HEK293 (cell line): ENCODE results near the gene ERBB4.

Source experiments
- CTCF ChIA-PET: fragments of 350-600 bp; formaldehyde crosslinking; extraction: SDS; loops from one replicate; lab custom pipeline; 2021; ENCODE audit warnings: antibody characterized with exemption; lab: Yijun Ruan, JAX
- POLR2A ChIA-PET: fragments of 300-600 bp; formaldehyde crosslinking; extraction: SDS; loops from one replicate; lab custom pipeline; 2020; ENCODE audit warnings: antibody characterized with exemption, inconsistent platforms; lab: Yijun Ruan, JAX
- H3K27ac ChIP-seq: fragments of 200-500 bp; sonication (Bioruptor generic); 2 replicates; pipeline ENCODE4 v1.5.1; 2014; ENCODE audit warnings: low read depth, low read length, control low read depth, inconsistent platforms; ENCODE audit errors: extremely low read depth
- H3K36me3 ChIP-seq, 2 experiments: fragments of 200-500 bp in 1 of 2; sonication (Bioruptor generic) in 1 of 2; 1 replicate in 1 of 2; 2 replicates in 1 of 2; pipeline ENCODE4 v1.5.1; 2014 to 2017; ENCODE audit warnings: inconsistent platforms in 2 of 2, low read length in 2 of 2; ENCODE audit not compliant: control insufficient read depth in 2 of 2, insufficient read depth in 1 of 2
- H3K4me1 ChIP-seq: fragments of 200-500 bp; sonication (Bioruptor generic); 2 replicates; pipeline ENCODE4 v1.5.1; 2014; ENCODE audit warnings: mild to moderate bottlenecking, low read length, inconsistent platforms; ENCODE audit not compliant: control insufficient read depth, insufficient read depth
- H3K4me3 ChIP-seq: 2 replicates; pipeline ENCODE4 v1.5.1; 2011; ENCODE audit warnings: low read depth, mild to moderate bottlenecking, control low read depth, low read length, moderate library complexity
- H3K9me3 ChIP-seq: fragments of 200-500 bp; sonication (Bioruptor generic); 2 replicates; pipeline ENCODE4 v1.5.1; 2014; ENCODE audit warnings: low read depth, low read length, inconsistent platforms; ENCODE audit not compliant: control insufficient read depth, insufficient read depth
- PRDM4 ChIP-seq: fragments of 450-650 bp; formaldehyde crosslinking; IDR thresholded peaks from 2 replicates; pipeline ENCODE4 v1.5.1; 2017; ENCODE audit warnings: missing biosample characterization, missing genetic modification characterization
- ZBTB1 ChIP-seq: fragments of 450-650 bp; formaldehyde crosslinking; IDR thresholded peaks from 2 replicates; pipeline ENCODE4 v1.5.1; 2016; ENCODE audit warnings: missing biosample characterization, missing genetic modification characterization
- ZEB2 ChIP-seq: fragments of 450-650 bp; formaldehyde crosslinking; IDR thresholded peaks from 2 replicates; pipeline ENCODE4 v1.5.1; 2016; ENCODE audit warnings: missing biosample characterization, missing genetic modification characterization
- ZIC2 ChIP-seq: fragments of 450-650 bp; formaldehyde crosslinking; IDR thresholded peaks from 2 replicates; pipeline ENCODE4 v1.5.1; 2016; ENCODE audit warnings: missing biosample characterization, missing genetic modification characterization
- ZNF121 ChIP-seq: fragments of 450-650 bp; formaldehyde crosslinking; IDR thresholded peaks from 2 replicates; pipeline ENCODE4 v1.5.1; 2016; ENCODE audit warnings: missing biosample characterization, missing genetic modification characterization
- ZNF24 ChIP-seq: fragments of 450-650 bp; formaldehyde crosslinking; IDR thresholded peaks from 2 replicates; pipeline ENCODE4 v1.5.1; 2016; ENCODE audit warnings: missing biosample characterization, missing genetic modification characterization
- ZNF544 ChIP-seq: fragments of 450-650 bp; formaldehyde crosslinking; IDR thresholded peaks from 2 replicates; pipeline ENCODE4 v1.5.0; 2017; ENCODE audit warnings: missing biosample characterization, missing genetic modification characterization
- ZNF548 ChIP-seq: fragments of 450-650 bp; formaldehyde crosslinking; IDR thresholded peaks from 2 replicates; pipeline ENCODE4 v1.5.1; 2016; ENCODE audit warnings: missing biosample characterization, missing genetic modification characterization
- ZNF549 ChIP-seq: fragments of 450-650 bp; IDR thresholded peaks from 2 replicates; pipeline ENCODE4 v1.5.1; 2018; ENCODE audit warnings: missing biosample characterization, missing genetic modification characterization, mild to moderate bottlenecking, inconsistent platforms, moderate library complexity
- ZSCAN30 ChIP-seq: fragments of 450-650 bp; IDR thresholded peaks from 2 replicates; pipeline ENCODE4 v1.5.1; 2018; ENCODE audit warnings: missing biosample characterization, mild to moderate bottlenecking, missing genetic modification characterization, moderate library complexity
- TF ChIP-seq, protein P1 (sequence below): sonication (generic); formaldehyde crosslinking; IDR thresholded peaks from 2 replicates; pipeline ENCODE4 v1.8.1; 2022; ENCODE audit warnings: mild to moderate bottlenecking, moderate library complexity, missing genetic modification reagents
- TF ChIP-seq, protein P2 (sequence below): fragments of 450-650 bp; formaldehyde crosslinking; IDR thresholded peaks from 2 replicates; pipeline ENCODE4 v1.5.1; 2016; ENCODE audit warnings: missing biosample characterization, missing genetic modification characterization, low read depth
- TF ChIP-seq, protein P3 (sequence below): fragments of 450-650 bp; formaldehyde crosslinking; conservative IDR thresholded peaks from 2 replicates; pipeline ENCODE4 v1.5.1; 2016; ENCODE audit warnings: low read depth, missing biosample characterization, missing genetic modification characterization

The ERBB4 gene

GRCh38 chr2:211514049-211514448 lies 1024.6 kb downstream of the ERBB4 start:
- CTCF ChIA-PET = no interaction called here
- TF ChIP-seq, protein P1, sequence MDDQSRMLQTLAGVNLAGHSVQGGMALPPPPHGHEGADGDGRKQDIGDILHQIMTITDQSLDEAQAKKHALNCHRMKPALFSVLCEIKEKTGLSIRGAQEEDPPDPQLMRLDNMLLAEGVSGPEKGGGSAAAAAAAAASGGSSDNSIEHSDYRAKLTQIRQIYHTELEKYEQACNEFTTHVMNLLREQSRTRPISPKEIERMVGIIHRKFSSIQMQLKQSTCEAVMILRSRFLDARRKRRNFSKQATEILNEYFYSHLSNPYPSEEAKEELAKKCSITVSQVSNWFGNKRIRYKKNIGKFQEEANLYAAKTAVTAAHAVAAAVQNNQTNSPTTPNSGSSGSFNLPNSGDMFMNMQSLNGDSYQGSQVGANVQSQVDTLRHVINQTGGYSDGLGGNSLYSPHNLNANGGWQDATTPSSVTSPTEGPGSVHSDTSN = no peak
- Histone ChIP-seq H3K4me1 (no peaks in the 10 kb centered on the region), H3K4me3 (no peak overlapping the region), H3K27ac (no peak overlapping the region), H3K9me3 (no peaks in the 10 kb centered on the region), H3K36me3 (no peaks in the 10 kb centered on the region)
- POLR2A ChIA-PET = no interaction called here

DNA sequence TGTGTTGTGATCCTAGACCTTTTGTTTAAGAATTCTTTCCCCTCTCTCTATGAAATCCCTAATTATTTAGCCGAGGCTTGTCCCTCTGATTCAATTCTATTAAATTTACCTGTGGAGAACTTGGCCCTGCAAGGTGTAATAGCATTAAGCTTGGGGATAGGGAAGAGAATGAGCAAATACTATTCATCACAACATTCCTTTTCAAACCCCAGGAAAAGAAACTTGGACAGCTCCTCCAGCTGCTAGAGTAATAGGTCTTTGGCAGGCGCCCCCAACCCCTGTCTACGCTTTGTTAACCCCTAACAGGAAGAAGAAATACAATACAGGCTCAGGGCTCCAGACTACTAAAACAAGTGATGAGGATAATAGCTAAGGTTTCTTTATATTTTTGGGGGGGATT lies 1025.2 kb downstream of the ERBB4 start:
- Histone ChIP-seq H3K9me3 (no peaks in the 10 kb centered on the region), H3K4me1 (no peaks in the 10 kb centered on the region), H3K27ac (no peak overlapping the region), H3K4me3 (no peak overlapping the region), H3K36me3 (no peaks in the 10 kb centered on the region)
- POLR2A ChIA-PET = no interaction called here
- TF ChIP-seq ZNF549 (tag by site-specific recombination) (no peak), ZNF548 (tag by site-specific recombination) (no peak), ZNF24 (tag by site-specific recombination) (no peak), ZEB2 (no peak), PRDM4 (tag by site-specific recombination) (no peak), ZIC2 (no peak), ZNF121 (tag by site-specific recombination) (no peak), ZBTB1 (tag by site-specific recombination) (no peak)
- TF ChIP-seq, protein P2, sequence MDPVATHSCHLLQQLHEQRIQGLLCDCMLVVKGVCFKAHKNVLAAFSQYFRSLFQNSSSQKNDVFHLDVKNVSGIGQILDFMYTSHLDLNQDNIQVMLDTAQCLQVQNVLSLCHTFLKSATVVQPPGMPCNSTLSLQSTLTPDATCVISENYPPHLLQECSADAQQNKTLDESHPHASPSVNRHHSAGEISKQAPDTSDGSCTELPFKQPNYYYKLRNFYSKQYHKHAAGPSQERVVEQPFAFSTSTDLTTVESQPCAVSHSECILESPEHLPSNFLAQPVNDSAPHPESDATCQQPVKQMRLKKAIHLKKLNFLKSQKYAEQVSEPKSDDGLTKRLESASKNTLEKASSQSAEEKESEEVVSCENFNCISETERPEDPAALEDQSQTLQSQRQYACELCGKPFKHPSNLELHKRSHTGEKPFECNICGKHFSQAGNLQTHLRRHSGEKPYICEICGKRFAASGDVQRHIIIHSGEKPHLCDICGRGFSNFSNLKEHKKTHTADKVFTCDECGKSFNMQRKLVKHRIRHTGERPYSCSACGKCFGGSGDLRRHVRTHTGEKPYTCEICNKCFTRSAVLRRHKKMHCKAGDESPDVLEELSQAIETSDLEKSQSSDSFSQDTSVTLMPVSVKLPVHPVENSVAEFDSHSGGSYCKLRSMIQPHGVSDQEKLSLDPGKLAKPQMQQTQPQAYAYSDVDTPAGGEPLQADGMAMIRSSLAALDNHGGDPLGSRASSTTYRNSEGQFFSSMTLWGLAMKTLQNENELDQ = no peak
- TF ChIP-seq, protein P3, sequence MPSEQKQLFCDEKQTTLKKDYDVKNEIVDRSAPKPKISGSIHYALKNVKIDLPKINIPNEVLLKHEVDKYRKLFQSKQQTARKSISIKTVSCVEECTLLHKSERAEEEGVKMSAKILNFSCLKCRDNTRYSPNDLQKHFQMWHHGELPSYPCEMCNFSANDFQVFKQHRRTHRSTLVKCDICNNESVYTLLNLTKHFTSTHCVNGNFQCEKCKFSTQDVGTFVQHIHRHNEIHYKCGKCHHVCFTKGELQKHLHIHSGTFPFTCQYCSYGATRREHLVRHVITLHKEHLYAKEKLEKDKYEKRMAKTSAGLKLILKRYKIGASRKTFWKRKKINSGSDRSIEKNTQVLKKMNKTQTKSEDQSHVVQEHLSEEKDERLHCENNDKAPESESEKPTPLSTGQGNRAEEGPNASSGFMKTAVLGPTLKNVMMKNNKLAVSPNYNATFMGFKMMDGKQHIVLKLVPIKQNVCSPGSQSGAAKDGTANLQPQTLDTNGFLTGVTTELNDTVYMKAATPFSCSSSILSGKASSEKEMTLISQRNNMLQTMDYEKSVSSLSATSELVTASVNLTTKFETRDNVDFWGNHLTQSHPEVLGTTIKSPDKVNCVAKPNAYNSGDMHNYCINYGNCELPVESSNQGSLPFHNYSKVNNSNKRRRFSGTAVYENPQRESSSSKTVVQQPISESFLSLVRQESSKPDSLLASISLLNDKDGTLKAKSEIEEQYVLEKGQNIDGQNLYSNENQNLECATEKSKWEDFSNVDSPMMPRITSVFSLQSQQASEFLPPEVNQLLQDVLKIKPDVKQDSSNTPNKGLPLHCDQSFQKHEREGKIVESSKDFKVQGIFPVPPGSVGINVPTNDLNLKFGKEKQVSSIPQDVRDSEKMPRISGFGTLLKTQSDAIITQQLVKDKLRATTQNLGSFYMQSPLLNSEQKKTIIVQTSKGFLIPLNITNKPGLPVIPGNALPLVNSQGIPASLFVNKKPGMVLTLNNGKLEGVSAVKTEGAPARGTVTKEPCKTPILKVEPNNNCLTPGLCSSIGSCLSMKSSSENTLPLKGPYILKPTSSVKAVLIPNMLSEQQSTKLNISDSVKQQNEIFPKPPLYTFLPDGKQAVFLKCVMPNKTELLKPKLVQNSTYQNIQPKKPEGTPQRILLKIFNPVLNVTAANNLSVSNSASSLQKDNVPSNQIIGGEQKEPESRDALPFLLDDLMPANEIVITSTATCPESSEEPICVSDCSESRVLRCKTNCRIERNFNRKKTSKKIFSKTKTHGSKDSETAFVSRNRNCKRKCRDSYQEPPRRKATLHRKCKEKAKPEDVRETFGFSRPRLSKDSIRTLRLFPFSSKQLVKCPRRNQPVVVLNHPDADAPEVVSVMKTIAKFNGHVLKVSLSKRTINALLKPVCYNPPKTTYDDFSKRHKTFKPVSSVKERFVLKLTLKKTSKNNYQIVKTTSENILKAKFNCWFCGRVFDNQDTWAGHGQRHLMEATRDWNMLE (tag by site-specific recombination) = no peak
- CTCF ChIA-PET = no interaction called here

GRCh38 chr2:211512806-211513205 lies 1025.8 kb downstream of the ERBB4 start:
- H3K9me3 ChIP-seq = no peaks in the 10 kb centered on the region
- no peak for TF ChIP-seq ZSCAN30 (tag by site-specific recombination)
- no peak for TF ChIP-seq ZNF544 (tag by site-specific recombination)
- H3K4me3 ChIP-seq = no peak overlapping the region
- ChIA-PET CTCF (interaction anchor here (0.7 kb wide), 1 partner anchor 58 kb away, joined by 3 read pairs; no protein-coding TSS in a partner anchor), POLR2A (no interaction called here)
- no peaks in the 10 kb centered on the region for H3K36me3 ChIP-seq
- H3K4me1 ChIP-seq = no peaks in the 10 kb centered on the region
- no peak overlapping the region for H3K27ac ChIP-seq
